OCI-M2 (cell line): ENCODE measurements around the gene GPN1.
A peak's percentile ranks its signal among the peaks of the same experiment; 100 is the strongest.
"Not testable (repeated sequence)": the region's sequence is repeated elsewhere in the genome, so short reads cannot be mapped to it uniquely, and the experiment has no call there.

Source experiments
- DNase-seq: peaks from one replicate; lab custom pipeline; 2025; ENCODE audit not compliant: unreplicated experiment; lab: John Stamatoyannopoulos, UW

GPN1 gene

DNA sequence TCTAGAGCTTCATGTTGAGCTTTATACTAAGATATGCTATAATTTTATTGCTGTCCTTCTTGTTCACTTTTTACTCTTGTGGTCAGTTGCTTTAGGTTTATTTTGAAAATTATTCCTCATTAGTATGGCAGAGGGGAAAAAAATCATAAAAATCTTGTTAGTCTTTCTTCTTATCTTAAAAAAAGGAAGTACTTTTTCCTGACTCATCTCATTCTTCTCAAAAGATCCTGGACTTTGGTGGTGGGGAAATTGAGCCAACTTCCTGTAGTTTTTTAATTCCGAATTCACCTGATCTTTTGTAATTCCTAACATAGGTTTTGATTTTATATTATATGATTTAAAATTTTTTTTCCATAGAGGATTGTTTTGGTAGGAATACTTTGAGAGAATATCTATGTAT lies 38.6 kb downstream of the GPN1 start:
- no peak for DNase-seq

DNA sequence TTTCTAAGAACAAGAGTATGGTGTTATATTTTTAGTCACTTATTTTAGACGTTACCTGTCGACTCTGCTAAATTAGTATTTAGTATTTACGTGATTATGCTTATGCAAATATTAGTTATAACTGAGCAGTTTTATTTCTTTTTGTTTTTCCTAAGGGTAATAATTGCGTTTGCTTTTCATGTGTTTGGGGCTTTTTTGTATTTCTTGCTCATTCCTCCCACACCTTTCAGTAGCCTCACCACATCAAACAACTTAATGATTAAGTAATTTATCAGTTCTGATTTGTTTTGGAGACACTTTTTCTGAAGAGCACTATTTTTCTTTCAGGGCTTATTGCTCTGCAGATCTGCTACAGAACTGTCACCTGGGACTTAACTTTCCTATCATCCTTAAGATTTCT lies 42.4 kb downstream of the GPN1 start:
- no peak for DNase-seq

DNA sequence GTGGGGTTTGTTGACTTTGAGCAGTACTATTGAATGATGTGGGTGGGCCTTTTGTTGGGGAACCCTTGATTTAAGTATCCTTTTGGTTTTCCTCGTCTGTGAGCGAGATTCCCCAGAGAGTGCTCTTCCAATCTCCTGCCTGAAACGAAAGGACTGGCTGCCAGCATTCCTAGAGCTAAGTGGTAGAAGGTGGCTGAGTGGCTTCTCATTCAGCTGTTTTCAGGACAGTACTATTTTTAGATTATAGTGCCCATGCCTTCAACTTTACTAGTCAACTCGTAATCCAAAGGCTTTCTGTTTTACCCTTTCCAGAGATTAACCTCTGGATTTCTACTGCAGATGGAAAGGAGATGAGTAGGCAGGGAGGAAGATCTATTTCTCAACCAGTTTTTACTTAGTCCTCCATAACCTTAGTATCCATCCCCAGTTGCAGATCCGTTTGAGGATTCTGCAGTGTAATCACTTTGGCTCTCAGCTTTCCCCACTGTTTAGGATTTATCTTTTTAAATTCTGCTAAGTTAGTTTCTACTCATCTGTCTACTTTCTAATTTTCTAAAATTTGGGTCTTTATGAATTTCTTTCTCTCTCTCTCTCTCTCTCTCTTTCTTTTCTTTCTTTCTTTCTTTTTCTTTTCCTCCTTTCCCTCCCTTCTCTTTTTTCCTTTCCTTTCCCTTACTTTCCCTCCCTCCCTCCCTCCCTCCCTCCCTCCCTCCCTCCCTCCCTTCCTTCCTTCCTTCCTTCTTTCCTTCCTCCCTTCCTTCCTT lies 44.1 kb downstream of the GPN1 start:
- no peak for DNase-seq

DNA sequence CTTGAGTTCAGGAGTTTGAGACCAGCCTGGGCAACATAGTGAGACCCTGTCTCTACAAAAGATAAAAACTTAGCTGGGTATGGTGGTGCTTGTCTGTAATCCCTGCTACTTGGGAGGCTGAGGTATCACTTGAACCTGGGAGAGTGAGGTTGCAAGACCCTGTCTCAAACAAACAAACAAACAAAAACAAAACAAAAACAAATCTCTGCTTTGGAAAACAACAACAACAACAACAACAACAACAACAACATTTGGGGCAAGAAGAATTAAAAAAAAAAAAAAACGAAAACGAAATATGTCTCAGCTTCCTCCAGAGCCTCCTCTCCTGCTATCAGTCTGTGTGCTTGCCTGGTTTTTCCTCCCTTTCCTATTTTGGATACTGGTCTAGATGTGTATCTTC lies 51.7 kb downstream of the GPN1 start:
- DNase-seq: no peak

DNA sequence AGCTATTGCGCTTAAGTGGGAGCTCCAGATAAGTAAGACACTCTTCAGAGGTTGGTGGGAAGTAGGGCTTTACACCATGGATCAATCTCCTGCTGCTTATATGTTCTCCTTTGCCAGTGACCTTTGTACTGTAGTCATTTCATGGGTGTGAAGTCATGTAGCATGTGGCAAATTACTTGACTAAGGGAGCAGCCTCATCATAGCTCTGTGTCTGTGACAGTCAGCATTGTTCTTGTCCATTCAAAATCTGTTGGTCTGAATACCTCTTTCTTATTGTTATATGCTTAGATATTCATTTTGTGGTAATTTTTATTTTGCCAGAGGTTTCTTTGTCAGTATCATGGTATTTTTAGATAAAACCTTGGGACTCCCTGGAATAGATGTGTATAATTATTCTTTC lies 53.0 kb downstream of the GPN1 start:
- DNase-seq: no peak

DNA sequence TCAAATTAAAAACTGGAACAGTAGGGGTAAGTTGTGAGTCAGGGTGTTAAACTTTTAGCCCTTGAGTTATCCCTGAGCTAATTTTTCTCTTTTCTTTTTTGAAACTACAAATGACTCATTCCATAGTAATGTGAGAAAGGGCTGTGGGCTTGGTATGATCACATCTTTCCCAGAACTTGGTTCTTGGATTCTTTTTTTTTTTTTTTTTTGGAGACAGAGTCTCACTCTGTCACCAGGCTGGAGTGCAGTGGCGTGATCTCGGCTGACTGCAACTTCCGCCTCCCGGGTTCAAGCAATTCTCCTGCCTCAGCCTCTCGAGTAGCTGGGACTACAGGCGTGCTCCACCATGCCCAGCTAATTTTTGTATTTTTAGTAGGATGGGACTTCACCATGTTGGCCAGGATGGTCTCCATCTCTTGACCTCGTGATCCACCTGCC lies 53.5 kb downstream of the GPN1 start:
- not testable (repeated sequence) for DNase-seq

DNA sequence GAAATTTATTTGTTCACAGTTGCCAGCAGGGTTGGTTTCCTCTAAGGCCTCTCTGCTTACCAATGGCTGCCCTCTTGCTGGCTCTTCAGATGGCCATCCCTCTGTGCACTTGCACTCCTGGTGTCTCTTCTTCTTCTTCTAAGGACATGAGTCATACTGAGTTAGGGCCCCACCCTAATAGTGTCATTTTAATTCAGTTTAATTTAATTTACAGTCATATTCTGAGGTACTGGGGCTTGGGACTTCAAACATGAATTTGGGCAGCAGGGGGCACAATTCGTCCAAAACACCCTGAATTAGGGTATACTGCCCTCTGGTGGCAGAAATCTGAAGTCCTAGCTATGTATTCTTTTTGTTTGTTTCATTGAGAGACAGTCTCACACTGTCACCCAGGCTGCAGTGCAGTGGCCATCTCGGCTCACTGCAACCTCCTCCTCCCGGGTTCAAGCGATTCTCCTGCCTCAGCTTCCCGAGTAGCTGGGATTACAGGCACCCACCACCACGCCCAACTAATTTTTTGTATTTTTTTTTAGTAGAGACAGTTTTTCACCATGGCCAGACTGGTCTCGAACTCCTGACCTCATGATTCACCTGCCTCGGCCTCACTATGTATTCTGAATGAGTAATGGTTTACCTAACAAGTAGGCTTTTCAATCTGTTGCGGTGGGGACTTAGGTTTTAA lies 54.7 kb downstream of the GPN1 start:
- peak; percentile 72 for DNase-seq

DNA sequence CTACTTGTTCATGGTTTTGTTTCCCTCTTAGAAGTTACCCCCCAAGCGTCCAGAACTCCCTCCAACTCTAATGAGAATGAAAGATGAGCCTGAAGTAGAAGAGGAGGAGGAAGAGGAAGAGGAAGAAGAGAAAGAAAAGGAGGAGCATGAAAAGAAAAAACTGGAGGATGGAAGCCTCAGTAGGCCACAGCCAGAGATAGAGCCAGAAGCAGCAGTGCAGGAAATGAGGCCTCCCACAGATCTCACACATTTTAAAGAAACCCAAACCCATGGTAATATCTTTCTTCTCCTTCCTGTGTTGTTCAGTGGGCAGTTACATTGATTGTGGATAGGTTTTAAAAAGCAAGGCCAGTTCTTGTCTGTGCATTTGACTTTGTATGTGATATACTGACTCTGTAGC lies 56.2 kb downstream of the GPN1 start:
- DNase-seq: not testable (repeated sequence)

DNA sequence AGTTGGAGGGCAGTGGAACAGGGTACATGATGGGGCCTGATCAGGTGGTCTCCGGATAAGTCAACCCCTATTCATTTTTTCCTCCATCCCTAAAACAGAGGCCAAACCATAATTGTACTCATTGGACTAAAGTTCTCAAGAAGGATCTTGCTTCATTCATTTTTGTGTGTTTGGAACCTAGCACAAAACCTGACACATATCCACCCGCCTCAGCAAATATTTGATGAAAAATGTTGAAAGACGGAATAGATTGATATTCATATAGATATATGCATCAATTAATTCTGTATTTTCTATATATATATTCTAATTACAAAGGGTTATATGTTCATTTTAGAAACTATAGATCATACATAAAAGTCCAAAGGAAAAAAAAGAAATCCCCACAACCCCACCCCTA lies 56.7 kb downstream of the GPN1 start:
- DNase-seq: no peak

DNA sequence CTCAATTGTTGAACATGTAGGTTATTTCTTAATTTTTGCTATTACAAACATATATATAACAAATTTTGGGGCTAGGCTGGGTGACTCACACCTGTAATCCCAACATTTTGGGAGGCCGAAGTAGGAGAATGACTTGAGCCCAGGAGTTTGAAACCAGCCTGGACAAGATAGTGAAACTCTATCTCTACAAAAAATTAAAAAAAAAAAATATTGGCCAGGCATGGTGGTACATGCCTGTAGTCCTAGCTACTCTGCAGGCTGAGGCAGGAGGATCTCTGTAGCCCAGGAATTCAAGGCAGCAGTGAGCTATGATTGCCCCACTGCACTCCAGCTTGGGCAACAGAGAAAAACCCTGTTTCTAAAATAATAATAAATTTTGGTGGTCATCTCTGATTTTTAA lies 58.4 kb downstream of the GPN1 start:
- no peak for DNase-seq

DNA sequence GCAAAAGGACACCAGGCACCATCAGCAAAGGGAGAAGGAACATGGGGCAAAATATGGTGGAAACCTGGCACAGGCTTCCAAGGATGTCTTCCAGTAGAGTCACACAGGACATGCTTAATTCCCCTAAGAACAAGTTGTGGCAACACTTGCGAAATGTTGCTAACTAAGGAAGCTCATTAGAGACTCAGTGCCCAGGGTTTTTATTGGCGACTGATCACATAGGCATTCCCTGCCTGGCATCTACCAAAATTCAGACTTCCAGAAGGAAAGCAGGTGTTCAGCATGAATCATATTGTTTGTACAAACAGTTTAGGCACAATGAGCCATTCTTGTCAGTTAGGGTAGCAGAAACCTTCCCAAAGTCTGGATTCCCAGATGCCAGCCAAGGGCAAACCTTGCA lies 60.6 kb downstream of the GPN1 start:
- no peak for DNase-seq

DNA sequence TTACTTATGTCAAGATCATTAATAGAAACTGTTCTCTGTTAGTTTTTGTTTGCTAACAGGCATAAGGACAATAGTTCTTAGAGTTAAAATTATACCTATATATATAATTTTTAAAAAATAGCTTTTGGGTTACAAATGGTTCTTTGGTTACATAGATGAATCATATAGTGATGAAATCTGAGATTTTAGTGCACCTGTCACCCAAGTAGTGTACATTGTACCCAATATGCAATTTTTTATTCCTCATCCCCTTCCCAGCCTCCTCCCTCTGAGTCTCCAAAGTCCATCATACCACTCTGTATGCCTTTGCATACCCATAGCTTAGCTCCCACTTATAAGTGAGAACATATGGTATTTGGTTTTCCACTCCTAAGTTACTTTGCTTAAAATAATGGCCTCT lies 61.2 kb downstream of the GPN1 start:
- DNase-seq: no peak

DNA sequence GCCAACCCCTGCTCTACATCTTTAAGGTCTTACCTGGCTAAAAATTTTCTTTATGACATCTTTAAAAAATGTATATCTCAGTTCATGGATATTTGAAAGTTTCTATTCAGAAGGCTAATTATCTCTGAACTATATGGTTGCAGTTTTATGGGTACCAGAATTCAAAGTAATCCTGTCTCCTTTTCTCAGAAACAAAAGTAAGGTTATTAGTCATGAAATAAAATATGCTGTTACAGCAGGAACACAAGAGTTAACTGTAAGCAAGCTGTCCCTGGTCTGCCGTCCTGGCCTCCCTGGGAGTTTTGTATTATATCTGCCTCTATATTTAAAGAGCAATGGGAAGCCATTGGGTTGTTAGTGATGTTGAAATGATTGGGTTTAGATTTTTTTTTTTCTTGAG lies 68.8 kb downstream of the GPN1 start:
- DNase-seq: no peak
